ENCODE results near the gene CLEC2L. TPM values are rescaled to one million over a fixed set of nuclear protein-coding genes. Genes with fewer than 3 reads are reported as not detected.

The CLEC2L gene
- polyA plus RNA-seq, 1 donor from 2014 or later = 4.5 TPM

- Histone ChIP-seq H3K27ac (ENCODE audit: low read length) (no peak overlapping the region), H3F3A (ENCODE audit: insufficient read depth, low read length, poor library complexity, severe bottlenecking) (no peaks in the 10 kb centered on the region), H3K9me2 (ENCODE audit: insufficient read depth, low read length) (no peaks in the 10 kb centered on the region), H2AFZ (ENCODE audit: low read depth, low read length) (no peak overlapping the region), H3K79me2 (replicated peaks; ENCODE audit: insufficient read depth, low read length) (no peaks in the 10 kb centered on the region), H3K9ac (ENCODE audit: low read length) (no peak overlapping the region), H3K4me2 (ENCODE audit: low read length) (no peak overlapping the region), H4K20me1 (ENCODE audit: insufficient read depth) (no peaks in the 10 kb centered on the region), H3K27me3 (ENCODE audit: insufficient read depth, low read depth, low read length) (no peaks in the 10 kb centered on the region), H3K4me3 (ENCODE audit: low read length) (no peak overlapping the region), H3K36me3 (ENCODE audit: insufficient read depth, low read length) (peaks cover 6% of the 10 kb centered on the region), H3K9me3 (ENCODE audit: low read length) (no peaks in the 10 kb centered on the region)
- TF ChIP-seq CTCF (IDR thresholded peaks at IDR 0.05; ENCODE audit: poor library complexity, severe bottlenecking) = no peak
- no peak for TF ChIP-seq POLR2AphosphoS5 (IDR thresholded peaks at IDR 0.05)
- TF ChIP-seq REST (IDR thresholded peaks at IDR 0.05; ENCODE audit: borderline replicate concordance) = no peak
- TF ChIP-seq SMC3 (conservative IDR thresholded peaks at IDR 0.05; ENCODE audit: poor library complexity) = no peak
- TF ChIP-seq MXI1 (conservative IDR thresholded peaks at IDR 0.05; ENCODE audit: poor library complexity, severe bottlenecking) = no peak
- TF ChIP-seq TAF1 (IDR thresholded peaks at IDR 0.05; ENCODE audit: low read depth) = no peak
- no peak for TF ChIP-seq EP300 (conservative IDR thresholded peaks at IDR 0.05; ENCODE audit: poor library complexity, severe bottlenecking)
- TF ChIP-seq EZH2 (IDR thresholded peaks at IDR 0.05; ENCODE audit: borderline replicate concordance, insufficient read depth, low read length, poor library complexity, severe bottlenecking) = no peak
- TF ChIP-seq RAD21 (conservative IDR thresholded peaks at IDR 0.05) = no peak
Observed at GRCh38 chr7:139560199-139560598, 36.7 kb downstream of the CLEC2L start.

- peaks cover 6% of the 10 kb centered on the region for H3K36me3 ChIP-seq (ENCODE audit: insufficient read depth, low read length)
- no peaks in the 10 kb centered on the region for H3K27me3 ChIP-seq (ENCODE audit: insufficient read depth, low read depth, low read length)
- no peak overlapping the region for H3K9ac ChIP-seq (ENCODE audit: low read length)
- H3K9me3 ChIP-seq (ENCODE audit: low read length) = no peaks in the 10 kb centered on the region
- TF ChIP-seq SMC3 (conservative IDR thresholded peaks at IDR 0.05; ENCODE audit: poor library complexity) (no peak), MXI1 (conservative IDR thresholded peaks at IDR 0.05; ENCODE audit: poor library complexity, severe bottlenecking) (no peak), EP300 (conservative IDR thresholded peaks at IDR 0.05; ENCODE audit: poor library complexity, severe bottlenecking) (no peak), CTCF (IDR thresholded peaks at IDR 0.05; ENCODE audit: poor library complexity, severe bottlenecking) (no peak), TAF1 (IDR thresholded peaks at IDR 0.05; ENCODE audit: low read depth) (no peak), REST (IDR thresholded peaks at IDR 0.05; ENCODE audit: borderline replicate concordance) (no peak), POLR2AphosphoS5 (IDR thresholded peaks at IDR 0.05) (no peak), RAD21 (conservative IDR thresholded peaks at IDR 0.05) (no peak), EZH2 (IDR thresholded peaks at IDR 0.05; ENCODE audit: borderline replicate concordance, insufficient read depth, low read length, poor library complexity, severe bottlenecking) (no peak)
- H4K20me1 ChIP-seq (ENCODE audit: insufficient read depth) = no peaks in the 10 kb centered on the region
- no peak overlapping the region for H3K4me3 ChIP-seq (ENCODE audit: low read length)
- no peak overlapping the region for H2AFZ ChIP-seq (ENCODE audit: low read depth, low read length)
- no peaks in the 10 kb centered on the region for H3F3A ChIP-seq (ENCODE audit: insufficient read depth, low read length, poor library complexity, severe bottlenecking)
- no peaks in the 10 kb centered on the region for H3K79me2 ChIP-seq (replicated peaks; ENCODE audit: insufficient read depth, low read length)
- H3K4me2 ChIP-seq (ENCODE audit: low read length) = no peak overlapping the region
- no peak overlapping the region for H3K27ac ChIP-seq (ENCODE audit: low read length)
- H3K9me2 ChIP-seq (ENCODE audit: insufficient read depth, low read length) = no peaks in the 10 kb centered on the region
Observed at GRCh38 chr7:139560678-139561077, 37.2 kb downstream of the CLEC2L start.

Data from neural cell (in vitro differentiated cells).